CD14-positive monocyte (primary cell): ENCODE measurements around the gene LCE2D. TPM values are rescaled to one million over a fixed set of nuclear protein-coding genes. Genes with fewer than 3 reads are reported as not detected.

Experiments used
- DNase-seq, 3 donors: peaks; one replicate each; pipeline ENCODE4 v3.0.0-alpha.2; 2011 to 2022
- H2AFZ ChIP-seq: 2 replicates; pipeline ENCODE4 v1.6.0; 2012; ENCODE audit warnings: mild to moderate bottlenecking, low read depth, low read length, inconsistent platforms; ENCODE audit not compliant: insufficient read depth, poor library complexity, severe bottlenecking
- H3K27ac ChIP-seq, 2 donors: 1 replicate in 1 of 2; 2 replicates in 1 of 2; pipeline ENCODE4 v1.5.1; 2012 to 2013; ENCODE audit warnings: low read length in 2 of 2, control low read depth in 1 of 2, inconsistent platforms in 1 of 2, low read depth in 1 of 2, mild to moderate bottlenecking in 1 of 2
- H3K27me3 ChIP-seq, 2 donors: one replicate each; pipeline versions ENCODE4 v1.6.0 to v1.6.1; 2011 to 2013; ENCODE audit warnings: low read length in 2 of 2; ENCODE audit not compliant: control insufficient read depth in 2 of 2, insufficient read depth in 2 of 2
- H3K36me3 ChIP-seq, 2 donors: replicated peaks in 1 of 2; 1 replicate in 1 of 2; 2 replicates in 1 of 2; pipeline versions ENCODE4 v1.5.1 to v1.6.1; 2012 to 2013; ENCODE audit warnings: low read length in 2 of 2, control low read depth in 1 of 2, inconsistent platforms in 1 of 2, mild to moderate bottlenecking in 1 of 2; ENCODE audit not compliant: insufficient read depth in 2 of 2, control insufficient read depth in 1 of 2
- H3K4me1 ChIP-seq, 2 donors: 1 replicate in 1 of 2; 2 replicates in 1 of 2; pipeline versions ENCODE4 v1.5.1 to v1.6.1; 2012 to 2013; ENCODE audit warnings: low read length in 2 of 2, control low read depth in 1 of 2, inconsistent platforms in 1 of 2, mild to moderate bottlenecking in 1 of 2, moderate library complexity in 1 of 2; ENCODE audit not compliant: insufficient read depth in 2 of 2, control insufficient read depth in 1 of 2
- H3K4me2 ChIP-seq: replicated peaks from 2 replicates; pipeline ENCODE3; 2012; ENCODE audit warnings: low read length, moderate library complexity, mild to moderate bottlenecking; ENCODE audit not compliant: poor library complexity, severe bottlenecking; ENCODE audit errors: extremely low read depth
- H3K4me3 ChIP-seq, 3 experiments: fragments of 200-600 bp in 1 of 3; sonication (generic) in 1 of 3; replicated peaks in 1 of 3; 1 replicate in 2 of 3; 2 replicates in 1 of 3; pipeline ENCODE4 v1.5.1; 2011 to 2013; ENCODE audit warnings: low read length in 3 of 3, mild to moderate bottlenecking in 3 of 3, control low read depth in 2 of 3, low read depth in 2 of 3, inconsistent platforms in 1 of 3, moderate library complexity in 1 of 3
- H3K79me2 ChIP-seq: 2 replicates; pipeline ENCODE4 v1.6.0; 2012; ENCODE audit warnings: mild to moderate bottlenecking, control low read depth, inconsistent platforms, low read length, moderate library complexity; ENCODE audit not compliant: insufficient read depth
- H3K9ac ChIP-seq: 2 replicates; pipeline ENCODE4 v1.6.0; 2017; ENCODE audit warnings: low read length, mild to moderate bottlenecking; ENCODE audit not compliant: insufficient read depth, poor library complexity, severe bottlenecking
- H3K9me3 ChIP-seq, 2 donors: replicated peaks in 1 of 2; 1 replicate in 1 of 2; 2 replicates in 1 of 2; pipeline versions ENCODE4 v1.5.1 to v1.6.1; 2012 to 2013; ENCODE audit warnings: low read length in 2 of 2, control low read depth in 1 of 2; ENCODE audit not compliant: control insufficient read depth in 1 of 2, insufficient read depth in 1 of 2
- H4K20me1 ChIP-seq: 2 replicates; pipeline ENCODE4 v1.6.0; 2012; ENCODE audit warnings: mild to moderate bottlenecking, low read length, control low read depth, moderate library complexity; ENCODE audit not compliant: insufficient read depth
- H3K27ac Mint-ChIP-seq, 7 donors: one replicate each; pipeline ENCODE4 v1.8.0; 2020; ENCODE audit warnings: mild to moderate bottlenecking in 7 of 7, mixed read lengths in 7 of 7, moderate library complexity in 6 of 7, inconsistent platforms in 2 of 7
- H3K27me3 Mint-ChIP-seq, 3 donors: one replicate each; pipeline ENCODE4 v1.8.0; 2021 to 2022; ENCODE audit warnings: low read depth in 3 of 3, mild to moderate bottlenecking in 3 of 3, mixed read lengths in 3 of 3, moderate library complexity in 3 of 3, inconsistent platforms in 1 of 3
- H3K36me3 Mint-ChIP-seq, 2 donors: one replicate each; pipeline ENCODE4 v1.8.0; 2020; ENCODE audit warnings: mixed read lengths in 2 of 2, inconsistent platforms in 1 of 2, mild to moderate bottlenecking in 1 of 2
- H3K4me1 Mint-ChIP-seq: one replicate; pipeline ENCODE4 v1.8.0; 2020; ENCODE audit warnings: mild to moderate bottlenecking, mixed read lengths
- H3K4me3 Mint-ChIP-seq, 2 donors: one replicate each; pipeline ENCODE4 v1.8.0; 2020; ENCODE audit warnings: mild to moderate bottlenecking in 2 of 2, mixed read lengths in 2 of 2, moderate library complexity in 1 of 2
- H3K9me3 Mint-ChIP-seq, 7 donors: one replicate each; pipeline ENCODE4 v1.8.0; 2020 to 2022; ENCODE audit warnings: mixed read lengths in 7 of 7, mild to moderate bottlenecking in 6 of 7, moderate library complexity in 6 of 7, inconsistent platforms in 2 of 7
- WGBS: methylation state at CpG from one replicate; pipeline ENCODE4 v1.1.5; 2013; ENCODE audit warnings: missing lambda C conversion rate; ENCODE audit not compliant: insufficient coverage; 5-methylcytosine and 5-hydroxymethylcytosine counted together
- intact Hi-C, 2 donors: fragments of 100-400 bp; cut with micrococcal nuclease; formaldehyde crosslinking; loops; one replicate each; pipeline versions ENCODE4 v1.15.0 to v1.15.1; 2023
- polyA plus RNA-seq, 3 donors: library from polyadenylated mRNA; depleted of rRNA in 1 of 3; unstranded in 2 of 3; stranded (reverse) in 1 of 3; fragments of 300-500 nt in 2 of 3; fragments of >200 nt in 1 of 3; fragmentation: Illumina TruSeq in 2 of 3; gene quantifications; 1 replicate in 2 of 3; 2 replicates in 1 of 3; pipeline ENCODE4 v1.2.3, GENCODE V29; 2012 to 2021
- TF ChIP-seq, protein P1 (sequence below): fragments of 200-600 bp; IDR thresholded peaks from one replicate; pipeline ENCODE4 v1.8.0; 2022; ENCODE audit warnings: antibody characterized with exemption, mild to moderate bottlenecking

LCE2D gene
- polyA plus RNA-seq, 3 donors: not detected

DNA sequence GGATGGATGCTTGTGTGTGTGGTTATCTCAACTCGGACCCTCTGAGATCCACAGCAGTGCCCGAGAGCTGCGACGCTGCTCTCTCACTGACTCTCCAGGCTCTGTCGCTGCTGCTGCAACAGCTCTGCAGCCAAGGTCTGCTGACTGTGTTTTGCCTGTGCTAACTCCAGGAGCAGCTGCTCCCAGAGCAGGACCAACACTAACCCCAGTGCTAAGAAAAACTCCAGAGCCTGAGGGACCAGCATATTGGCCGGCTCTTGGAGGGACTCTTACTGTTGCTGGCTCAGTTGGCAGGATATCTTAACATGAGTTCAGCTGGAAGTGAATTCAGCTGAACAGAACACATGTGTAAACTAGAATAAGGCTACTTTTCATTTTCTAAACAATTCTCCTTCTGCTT lies 16.3 kb downstream of the LCE2D start:
- TF ChIP-seq, protein P1, sequence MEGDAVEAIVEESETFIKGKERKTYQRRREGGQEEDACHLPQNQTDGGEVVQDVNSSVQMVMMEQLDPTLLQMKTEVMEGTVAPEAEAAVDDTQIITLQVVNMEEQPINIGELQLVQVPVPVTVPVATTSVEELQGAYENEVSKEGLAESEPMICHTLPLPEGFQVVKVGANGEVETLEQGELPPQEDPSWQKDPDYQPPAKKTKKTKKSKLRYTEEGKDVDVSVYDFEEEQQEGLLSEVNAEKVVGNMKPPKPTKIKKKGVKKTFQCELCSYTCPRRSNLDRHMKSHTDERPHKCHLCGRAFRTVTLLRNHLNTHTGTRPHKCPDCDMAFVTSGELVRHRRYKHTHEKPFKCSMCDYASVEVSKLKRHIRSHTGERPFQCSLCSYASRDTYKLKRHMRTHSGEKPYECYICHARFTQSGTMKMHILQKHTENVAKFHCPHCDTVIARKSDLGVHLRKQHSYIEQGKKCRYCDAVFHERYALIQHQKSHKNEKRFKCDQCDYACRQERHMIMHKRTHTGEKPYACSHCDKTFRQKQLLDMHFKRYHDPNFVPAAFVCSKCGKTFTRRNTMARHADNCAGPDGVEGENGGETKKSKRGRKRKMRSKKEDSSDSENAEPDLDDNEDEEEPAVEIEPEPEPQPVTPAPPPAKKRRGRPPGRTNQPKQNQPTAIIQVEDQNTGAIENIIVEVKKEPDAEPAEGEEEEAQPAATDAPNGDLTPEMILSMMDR: no peak
- Histone ChIP-seq H3K4me3 (no peak overlapping the region), H3K27me3 (no peaks in the 10 kb centered on the region), H3K9me3 (no peaks in the 10 kb centered on the region), H3K36me3 (no peaks in the 10 kb centered on the region), H2AFZ (no peak overlapping the region), H3K9ac (no peak overlapping the region), H3K27ac (no peak overlapping the region), H3K4me1 (no peaks in the 10 kb centered on the region), H3K79me2 (no peaks in the 10 kb centered on the region), H4K20me1 (no peaks in the 10 kb centered on the region), H3K4me2 (no peak overlapping the region)
- Mint-ChIP-seq H3K4me1 (no peaks in the 10 kb centered on the region), H3K9me3 (peaks cover 0 to 2% (median 0%) of the 10 kb centered on the region in 7 donors), H3K4me3 (no peak overlapping the region), H3K27me3 (peaks cover 1 to 23% (median 3%) of the 10 kb centered on the region in 3 donors), H3K27ac (no peak overlapping the region), H3K36me3 (no peaks in the 10 kb centered on the region)
- no peak for DNase-seq
- intact Hi-C loops: no loop called here
- 85% methylated on average over 6 of the region's 6 CpGs for WGBS

DNA sequence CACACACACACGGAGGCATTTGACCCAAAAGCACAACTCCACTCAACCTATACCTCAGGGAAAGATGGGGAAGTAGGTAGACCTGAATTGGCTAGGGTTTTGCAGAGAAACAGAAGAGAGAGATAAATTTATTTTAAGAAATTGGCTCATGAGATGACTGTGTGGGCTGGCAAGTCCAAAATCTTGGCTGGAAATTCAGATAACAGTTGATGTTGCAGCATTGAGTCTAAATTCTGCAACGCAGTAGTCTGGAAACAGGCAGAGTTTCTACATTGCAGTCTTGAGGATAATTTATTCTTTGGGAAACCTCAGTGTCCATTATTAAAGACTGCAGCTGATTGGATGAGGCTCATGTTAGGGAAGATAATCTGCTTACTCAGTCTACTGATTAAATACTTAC lies 18.4 kb downstream of the LCE2D start:
- no peak overlapping the region for H2AFZ ChIP-seq
- no peaks in the 10 kb centered on the region for H3K4me1 Mint-ChIP-seq
- no peaks in the 10 kb centered on the region for H4K20me1 ChIP-seq
- WGBS: 67% methylated on average over 1 of the region's 2 CpGs
- intact Hi-C loops: no loop called here
- H3K4me2 ChIP-seq: no peak overlapping the region
- H3K27me3 ChIP-seq: no peaks in the 10 kb centered on the region
- H3K9me3 Mint-ChIP-seq: peaks cover 0 to 2% (median 0%) of the 10 kb centered on the region in 7 donors
- no peaks in the 10 kb centered on the region for H3K36me3 ChIP-seq
- no peak for DNase-seq
- no peak overlapping the region for H3K4me3 Mint-ChIP-seq
- H3K9ac ChIP-seq: no peak overlapping the region
- H3K27me3 Mint-ChIP-seq: peaks cover 1 to 21% (median 2%) of the 10 kb centered on the region in 3 donors
- H3K27ac Mint-ChIP-seq: no peak overlapping the region
- H3K79me2 ChIP-seq: no peaks in the 10 kb centered on the region
- no peak overlapping the region for H3K4me3 ChIP-seq
- no peaks in the 10 kb centered on the region for H3K4me1 ChIP-seq
- no peaks in the 10 kb centered on the region for H3K9me3 ChIP-seq
- TF ChIP-seq, protein P1: no peak
- no peaks in the 10 kb centered on the region for H3K36me3 Mint-ChIP-seq
- no peak overlapping the region for H3K27ac ChIP-seq
